ENCODE data around the gene MYO1B. TPM values are rescaled to one million over a fixed set of nuclear protein-coding genes. Genes with fewer than 3 reads are reported as not detected.

MYO1B gene
- total RNA-seq, 3 donors from 2014 or later (not counting 1 experiment from before 2014, with no cell fraction given), result 0.21 to 0.80 (median 0.29) TPM

GRCh38 chr2:191299010-191299409, 53.8 kb downstream of the MYO1B start:
- Mint-ChIP-seq H3K27ac (no peak overlapping the region), H3K4me1 (no peaks in the 10 kb centered on the region), H3K36me3 (no peaks in the 10 kb centered on the region), H3K27me3 (ENCODE audit: low read depth in 2 of 2) (peaks cover 8 to 13% of the 10 kb centered on the region in 2 donors), H3K4me3 (no peak overlapping the region), H3K9me3 (no peaks in the 10 kb centered on the region)
- Histone ChIP-seq H3K27ac (ENCODE audit: low read length) (no peak overlapping the region), H3K4me1 (ENCODE audit: control insufficient read depth, insufficient read depth, low read length) (no peaks in the 10 kb centered on the region), H3K36me3 (ENCODE audit: control insufficient read depth, insufficient read depth, low read length) (no peaks in the 10 kb centered on the region), H3K4me3 (ENCODE audit: low read length) (no peak overlapping the region), H3K27me3 (ENCODE audit: control insufficient read depth, insufficient read depth, low read length) (no peaks in the 10 kb centered on the region), H3K9me3 (ENCODE audit: control insufficient read depth, insufficient read depth, low read length) (no peaks in the 10 kb centered on the region)
- ATAC-seq (no peak), DNase-seq (no peak)
- no peak for TF ChIP-seq CTCF (IDR thresholded peaks at IDR 0.05)
- intact Hi-C loops (cut with micrococcal nuclease), result no loop called here
- WGBS (ENCODE audit: insufficient coverage), result 48% methylated on average over 2 of the region's 2 CpGs

- H3K27me3 ChIP-seq (ENCODE audit: control insufficient read depth, insufficient read depth, low read length), result no peaks in the 10 kb centered on the region
- ATAC-seq (no peak), DNase-seq (no peak)
- Mint-ChIP-seq H3K27ac (no peak overlapping the region), H3K9me3 (no peaks in the 10 kb centered on the region), H3K4me1 (no peaks in the 10 kb centered on the region), H3K27me3 (ENCODE audit: low read depth in 2 of 2) (peaks cover 8 to 13% of the 10 kb centered on the region in 2 donors), H3K36me3 (no peaks in the 10 kb centered on the region), H3K4me3 (no peak overlapping the region)
- H3K36me3 ChIP-seq (ENCODE audit: control insufficient read depth, insufficient read depth, low read length), result no peaks in the 10 kb centered on the region
- no peak overlapping the region for H3K27ac ChIP-seq (ENCODE audit: low read length)
- TF ChIP-seq CTCF (IDR thresholded peaks at IDR 0.05), result no peak
- no peak overlapping the region for H3K4me3 ChIP-seq (ENCODE audit: low read length)
- no peaks in the 10 kb centered on the region for H3K4me1 ChIP-seq (ENCODE audit: control insufficient read depth, insufficient read depth, low read length)
- WGBS (ENCODE audit: insufficient coverage), result no CpG with 5 or more reads among the region's 1 CpG
- H3K9me3 ChIP-seq (ENCODE audit: control insufficient read depth, insufficient read depth, low read length), result no peaks in the 10 kb centered on the region
- intact Hi-C loops (cut with micrococcal nuclease), result no loop called here
These were observed 54.7 kb downstream of the MYO1B start for GRCh38 chr2:191299866-191300265.

GRCh38 chr2:191301971-191302370, 56.8 kb downstream of the MYO1B start:
- Histone ChIP-seq H3K27me3 (ENCODE audit: control insufficient read depth, insufficient read depth, low read length) (no peaks in the 10 kb centered on the region), H3K27ac (ENCODE audit: low read length) (no peak overlapping the region), H3K4me1 (ENCODE audit: control insufficient read depth, insufficient read depth, low read length) (no peaks in the 10 kb centered on the region), H3K36me3 (ENCODE audit: control insufficient read depth, insufficient read depth, low read length) (no peaks in the 10 kb centered on the region), H3K9me3 (ENCODE audit: control insufficient read depth, insufficient read depth, low read length) (no peaks in the 10 kb centered on the region), H3K4me3 (ENCODE audit: low read length) (no peak overlapping the region)
- Mint-ChIP-seq H3K9me3 (no peaks in the 10 kb centered on the region), H3K27me3 (ENCODE audit: low read depth in 2 of 2) (peaks cover 17 to 19% of the 10 kb centered on the region in 2 donors), H3K27ac (no peak overlapping the region), H3K4me1 (no peaks in the 10 kb centered on the region), H3K4me3 (no peak overlapping the region), H3K36me3 (no peaks in the 10 kb centered on the region)
- WGBS (ENCODE audit: insufficient coverage), result 86% methylated on average over 3 of the region's 3 CpGs
- DNase-seq (no peak), ATAC-seq (no peak)
- intact Hi-C loops (cut with micrococcal nuclease), result loop anchor here (1.0 kb wide), 1 partner anchor 137 kb away; no protein-coding TSS in a partner anchor
- TF ChIP-seq CTCF (IDR thresholded peaks at IDR 0.05), result no peak

GRCh38 chr2:191302459-191303139, 57.4 kb downstream of the MYO1B start:
- ATAC-seq (peak in 2 of 3 donors; percentile 53 to 65), DNase-seq (peak in 1 of 2 donors; percentile 61)
- no peaks in the 10 kb centered on the region for H3K9me3 ChIP-seq (ENCODE audit: control insufficient read depth, insufficient read depth, low read length)
- no peaks in the 10 kb centered on the region for H3K36me3 Mint-ChIP-seq
- H3K27me3 Mint-ChIP-seq (ENCODE audit: low read depth in 2 of 2), result peaks cover 17 to 19% of the 10 kb centered on the region in 2 donors
- no peak overlapping the region for H3K4me3 Mint-ChIP-seq
- H3K27me3 ChIP-seq (ENCODE audit: control insufficient read depth, insufficient read depth, low read length), result no peaks in the 10 kb centered on the region
- no peak overlapping the region for H3K4me3 ChIP-seq (ENCODE audit: low read length)
- intact Hi-C loops (cut with micrococcal nuclease), result loop anchor here (1.0 kb wide), 1 partner anchor 137 kb away; no protein-coding TSS in a partner anchor
- H3K27ac Mint-ChIP-seq, result no peak overlapping the region
- TF ChIP-seq CTCF (IDR thresholded peaks at IDR 0.05), result no peak
- WGBS (ENCODE audit: insufficient coverage), result 67% methylated on average over 3 of the region's 3 CpGs
- H3K9me3 Mint-ChIP-seq, result no peaks in the 10 kb centered on the region
- no peak overlapping the region for H3K27ac ChIP-seq (ENCODE audit: low read length)
- no peaks in the 10 kb centered on the region for H3K4me1 ChIP-seq (ENCODE audit: control insufficient read depth, insufficient read depth, low read length)
- no peaks in the 10 kb centered on the region for H3K36me3 ChIP-seq (ENCODE audit: control insufficient read depth, insufficient read depth, low read length)
- no peaks in the 10 kb centered on the region for H3K4me1 Mint-ChIP-seq
